ENCODE results near the gene C16orf96.

The C16orf96 gene

GRCh38 chr16:4649744-4650442, 93.8 kb downstream of the C16orf96 start:
- DNase-seq (ENCODE audit: low spot score), result no peak

Data from ecto neural progenitor cell (in vitro differentiated cells).